Articular chondrocyte of knee joint (primary cell): ENCODE data around the gene TTLL5. TPM values are rescaled to one million over a fixed set of nuclear protein-coding genes. Genes with fewer than 3 reads are reported as not detected.

ENCODE experiments used
- total RNA-seq: library from RNA; depleted of rRNA; stranded (reverse); fragments of >200 nt; gene quantifications from 2 replicates; pipeline ENCODE4 v1.2.3, GENCODE V29; 2012

TTLL5 gene, protein sequence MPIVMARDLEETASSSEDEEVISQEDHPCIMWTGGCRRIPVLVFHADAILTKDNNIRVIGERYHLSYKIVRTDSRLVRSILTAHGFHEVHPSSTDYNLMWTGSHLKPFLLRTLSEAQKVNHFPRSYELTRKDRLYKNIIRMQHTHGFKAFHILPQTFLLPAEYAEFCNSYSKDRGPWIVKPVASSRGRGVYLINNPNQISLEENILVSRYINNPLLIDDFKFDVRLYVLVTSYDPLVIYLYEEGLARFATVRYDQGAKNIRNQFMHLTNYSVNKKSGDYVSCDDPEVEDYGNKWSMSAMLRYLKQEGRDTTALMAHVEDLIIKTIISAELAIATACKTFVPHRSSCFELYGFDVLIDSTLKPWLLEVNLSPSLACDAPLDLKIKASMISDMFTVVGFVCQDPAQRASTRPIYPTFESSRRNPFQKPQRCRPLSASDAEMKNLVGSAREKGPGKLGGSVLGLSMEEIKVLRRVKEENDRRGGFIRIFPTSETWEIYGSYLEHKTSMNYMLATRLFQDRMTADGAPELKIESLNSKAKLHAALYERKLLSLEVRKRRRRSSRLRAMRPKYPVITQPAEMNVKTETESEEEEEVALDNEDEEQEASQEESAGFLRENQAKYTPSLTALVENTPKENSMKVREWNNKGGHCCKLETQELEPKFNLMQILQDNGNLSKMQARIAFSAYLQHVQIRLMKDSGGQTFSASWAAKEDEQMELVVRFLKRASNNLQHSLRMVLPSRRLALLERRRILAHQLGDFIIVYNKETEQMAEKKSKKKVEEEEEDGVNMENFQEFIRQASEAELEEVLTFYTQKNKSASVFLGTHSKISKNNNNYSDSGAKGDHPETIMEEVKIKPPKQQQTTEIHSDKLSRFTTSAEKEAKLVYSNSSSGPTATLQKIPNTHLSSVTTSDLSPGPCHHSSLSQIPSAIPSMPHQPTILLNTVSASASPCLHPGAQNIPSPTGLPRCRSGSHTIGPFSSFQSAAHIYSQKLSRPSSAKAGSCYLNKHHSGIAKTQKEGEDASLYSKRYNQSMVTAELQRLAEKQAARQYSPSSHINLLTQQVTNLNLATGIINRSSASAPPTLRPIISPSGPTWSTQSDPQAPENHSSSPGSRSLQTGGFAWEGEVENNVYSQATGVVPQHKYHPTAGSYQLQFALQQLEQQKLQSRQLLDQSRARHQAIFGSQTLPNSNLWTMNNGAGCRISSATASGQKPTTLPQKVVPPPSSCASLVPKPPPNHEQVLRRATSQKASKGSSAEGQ (N-terminal part only)
- total RNA-seq, result 26.3 and 32.4 TPM in 2 replicates

DNA sequence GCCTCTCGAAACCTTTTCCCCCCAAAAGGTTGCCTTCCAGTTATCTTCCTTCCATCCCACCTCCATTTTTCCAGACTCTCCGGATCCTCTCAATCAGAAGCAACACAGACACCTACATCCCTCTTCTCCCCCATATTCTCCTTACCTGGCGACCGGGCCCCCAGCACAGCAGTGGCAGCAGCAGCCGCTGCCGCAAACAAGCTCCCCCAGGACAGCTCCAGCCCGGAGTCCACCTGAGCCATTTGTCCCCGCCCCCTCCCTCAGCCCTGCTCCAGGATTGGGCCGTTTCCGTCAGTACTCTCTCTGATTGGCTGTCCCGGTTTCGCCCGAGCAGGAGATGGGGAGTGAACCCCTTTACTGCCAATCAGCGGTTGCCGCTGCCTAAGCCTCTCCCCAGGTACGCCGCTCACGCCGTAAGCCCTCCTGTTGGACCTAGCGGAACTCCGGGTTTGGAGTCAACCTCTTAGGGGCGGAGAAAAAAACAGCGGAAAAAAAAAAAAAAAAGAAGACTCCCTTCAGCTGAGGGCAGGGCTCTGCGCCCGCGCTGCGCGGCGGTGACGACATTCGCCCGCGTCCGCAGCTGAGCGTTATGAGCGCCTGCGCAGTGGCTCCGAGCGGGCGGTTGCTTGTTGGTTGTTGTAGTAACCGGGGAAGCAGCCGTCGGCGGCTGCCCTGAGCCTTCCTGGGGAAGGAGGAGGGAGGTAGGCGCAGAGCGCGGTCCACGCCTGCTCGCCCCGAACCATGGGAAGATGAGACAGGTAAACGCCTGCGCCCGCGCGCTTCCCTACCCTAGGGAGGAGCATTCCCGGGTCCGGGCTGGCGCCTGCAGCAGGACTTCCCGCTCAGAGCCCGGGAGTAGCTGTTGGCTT, at the start of gene TTLL5, which contains the start of gene ERG28:
Gene TTLL5, plus strand, starts transcription at position 617 of the 869 bp plus-strand sequence. CDS start 1,904 bp downstream, outside the sequence.
Gene ERG28, minus strand, starts transcription at position 247 of the 869 bp plus-strand sequence. CDS start 3,374 bp downstream, outside the sequence.

DNA sequence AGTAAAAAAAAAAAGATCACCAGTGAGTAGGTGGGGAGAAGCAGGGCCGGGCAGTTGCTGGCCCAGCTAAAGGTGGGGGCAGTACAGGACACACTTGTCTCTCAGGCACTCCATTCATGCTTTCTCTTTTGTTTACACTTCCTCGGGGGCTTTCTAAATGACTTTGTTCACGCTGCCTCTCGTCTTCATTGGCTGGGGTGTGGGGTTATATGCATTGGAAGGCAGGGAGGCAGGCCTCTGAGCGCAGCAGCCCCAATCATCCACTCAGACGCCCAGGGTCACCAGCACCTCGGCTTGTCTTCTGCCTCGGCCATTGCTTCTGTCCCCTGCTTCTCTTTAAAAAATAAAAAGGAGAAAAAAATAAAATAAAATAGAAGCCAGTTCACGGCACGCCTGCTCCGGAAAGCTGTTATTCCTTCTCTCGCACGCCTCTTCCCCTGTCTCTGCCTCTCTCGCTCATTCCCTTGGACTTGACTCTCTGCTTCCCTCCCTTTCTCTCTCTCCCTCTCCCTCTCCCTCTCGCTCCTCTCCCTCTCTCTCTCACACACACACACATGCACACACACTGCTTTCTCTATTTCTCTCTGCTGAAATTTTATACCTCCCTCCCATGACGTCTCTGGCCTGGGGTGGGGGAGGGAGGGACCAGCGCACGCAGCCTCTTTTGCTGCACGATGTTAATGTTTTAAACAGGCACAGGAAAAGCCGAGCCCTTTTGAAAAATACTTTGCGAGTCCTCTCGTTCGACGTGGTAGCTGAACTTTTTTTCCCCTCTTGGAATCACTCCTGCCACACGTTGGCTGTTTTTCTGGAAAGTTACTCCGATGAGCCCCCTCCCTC, 320.6 kb downstream of the TTLL5 start, which contains the start of gene TGFB3:
Gene TGFB3, minus strand, starts transcription at position 570 of the 840 bp plus-strand sequence. CDS start 1,102 bp downstream, outside the sequence.

GRCh38 chr14:75985618-75986438, 324.8 kb downstream of the TTLL5 start, which contains the start of gene IFT43:
TSS of gene IFT43 (plus strand) at chr14:75985763. CDS start at chr14:75985787, 24 bp downstream.

Other genes with a start within 250 kb of the TTLL5 start
- 95.4 and 122 TPM in 2 replicates for gene JDP2, start 233.2 kb upstream of the TTLL5 start, total RNA-seq
- 0.65 and 0.78 TPM in 2 replicates for gene BATF, start 138.8 kb upstream of the TTLL5 start, total RNA-seq
- gene FLVCR2, start 82.6 kb upstream of the TTLL5 start, total RNA-seq, result 2.9 and 4.8 TPM in 2 replicates
- 7.7 and 8.2 TPM in 2 replicates for gene ERG28, start 370 bp upstream of the TTLL5 start, total RNA-seq